HL-60/S4 (cell line): ENCODE measurements around the gene PCLO.

Source experiments
- in situ Hi-C: fragments of 300-500 bp; cut with MboI; formaldehyde crosslinking; loops from 2 replicates; pipeline ENCODE4 v1.14.3; 2022; ENCODE audit warnings: low sequenced_read_pairs

PCLO gene, protein sequence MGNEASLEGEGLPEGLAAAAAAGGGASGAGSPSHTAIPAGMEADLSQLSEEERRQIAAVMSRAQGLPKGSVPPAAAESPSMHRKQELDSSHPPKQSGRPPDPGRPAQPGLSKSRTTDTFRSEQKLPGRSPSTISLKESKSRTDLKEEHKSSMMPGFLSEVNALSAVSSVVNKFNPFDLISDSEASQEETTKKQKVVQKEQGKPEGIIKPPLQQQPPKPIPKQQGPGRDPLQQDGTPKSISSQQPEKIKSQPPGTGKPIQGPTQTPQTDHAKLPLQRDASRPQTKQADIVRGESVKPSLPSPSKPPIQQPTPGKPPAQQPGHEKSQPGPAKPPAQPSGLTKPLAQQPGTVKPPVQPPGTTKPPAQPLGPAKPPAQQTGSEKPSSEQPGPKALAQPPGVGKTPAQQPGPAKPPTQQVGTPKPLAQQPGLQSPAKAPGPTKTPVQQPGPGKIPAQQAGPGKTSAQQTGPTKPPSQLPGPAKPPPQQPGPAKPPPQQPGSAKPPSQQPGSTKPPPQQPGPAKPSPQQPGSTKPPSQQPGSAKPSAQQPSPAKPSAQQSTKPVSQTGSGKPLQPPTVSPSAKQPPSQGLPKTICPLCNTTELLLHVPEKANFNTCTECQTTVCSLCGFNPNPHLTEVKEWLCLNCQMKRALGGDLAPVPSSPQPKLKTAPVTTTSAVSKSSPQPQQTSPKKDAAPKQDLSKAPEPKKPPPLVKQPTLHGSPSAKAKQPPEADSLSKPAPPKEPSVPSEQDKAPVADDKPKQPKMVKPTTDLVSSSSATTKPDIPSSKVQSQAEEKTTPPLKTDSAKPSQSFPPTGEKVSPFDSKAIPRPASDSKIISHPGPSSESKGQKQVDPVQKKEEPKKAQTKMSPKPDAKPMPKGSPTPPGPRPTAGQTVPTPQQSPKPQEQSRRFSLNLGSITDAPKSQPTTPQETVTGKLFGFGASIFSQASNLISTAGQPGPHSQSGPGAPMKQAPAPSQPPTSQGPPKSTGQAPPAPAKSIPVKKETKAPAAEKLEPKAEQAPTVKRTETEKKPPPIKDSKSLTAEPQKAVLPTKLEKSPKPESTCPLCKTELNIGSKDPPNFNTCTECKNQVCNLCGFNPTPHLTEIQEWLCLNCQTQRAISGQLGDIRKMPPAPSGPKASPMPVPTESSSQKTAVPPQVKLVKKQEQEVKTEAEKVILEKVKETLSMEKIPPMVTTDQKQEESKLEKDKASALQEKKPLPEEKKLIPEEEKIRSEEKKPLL (N-terminal part only)

GRCh38 chr7:83162402-83163256, at the start of gene PCLO:
TSS of gene PCLO (minus strand) at chr7:83162884. CDS start at chr7:83162592, 292 bp downstream.
- in situ Hi-C loops, result no loop called here

- in situ Hi-C loops, result no loop called here
These were observed 49.0 kb upstream of the PCLO start for GRCh38 chr7:83211685-83212084.

- in situ Hi-C loops, result no loop called here
These were observed 47.8 kb upstream of the PCLO start for GRCh38 chr7:83210479-83210878.

GRCh38 chr7:83204715-83205114, 42.0 kb upstream of the PCLO start:
- in situ Hi-C loops, result no loop called here

DNA sequence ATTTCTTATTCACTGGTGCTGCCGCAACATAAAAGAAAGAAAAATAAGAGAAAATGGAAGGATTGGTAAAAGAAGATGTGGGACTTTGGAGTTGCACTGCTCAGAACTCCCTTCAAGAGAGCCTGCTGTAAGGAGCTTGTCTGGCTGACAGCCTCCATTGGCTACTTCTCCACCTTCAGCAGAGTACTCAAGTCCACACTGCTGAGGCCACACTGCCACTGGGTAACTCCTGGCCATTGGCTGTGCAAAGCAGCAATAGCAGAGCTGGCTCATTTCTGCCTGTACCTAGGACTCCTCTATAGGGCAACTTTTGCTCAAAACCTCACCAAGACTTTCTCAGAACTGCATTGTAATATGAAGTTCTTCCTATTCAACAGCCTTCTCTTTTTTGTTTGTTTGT, 38.7 kb upstream of the PCLO start:
- in situ Hi-C loops, result no loop called here

- in situ Hi-C loops, result no loop called here
These were observed 28.1 kb upstream of the PCLO start for GRCh38 chr7:83190659-83191389.

- in situ Hi-C loops, result no loop called here
These were observed 16.1 kb upstream of the PCLO start for GRCh38 chr7:83178796-83179195.

DNA sequence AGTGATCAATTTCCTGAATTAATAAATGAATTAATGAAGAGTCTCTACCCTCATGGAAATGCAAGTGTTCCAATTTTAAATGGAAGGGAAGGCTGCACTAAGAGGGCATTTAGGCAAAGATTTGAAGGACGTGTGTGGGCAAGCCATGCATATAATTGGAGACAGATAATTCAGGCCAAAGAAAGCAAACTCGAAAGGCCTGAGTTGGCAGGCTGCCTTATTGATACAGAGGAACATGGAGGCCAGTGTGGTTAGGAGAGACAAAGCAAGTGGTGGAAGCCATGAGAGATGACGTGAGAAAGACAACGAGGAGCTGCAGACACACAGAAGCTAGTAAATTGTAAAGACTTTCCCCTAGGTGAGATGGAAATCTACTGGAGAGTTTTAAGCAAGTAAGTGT, 15.4 kb upstream of the PCLO start:
- in situ Hi-C loops, result no loop called here

DNA sequence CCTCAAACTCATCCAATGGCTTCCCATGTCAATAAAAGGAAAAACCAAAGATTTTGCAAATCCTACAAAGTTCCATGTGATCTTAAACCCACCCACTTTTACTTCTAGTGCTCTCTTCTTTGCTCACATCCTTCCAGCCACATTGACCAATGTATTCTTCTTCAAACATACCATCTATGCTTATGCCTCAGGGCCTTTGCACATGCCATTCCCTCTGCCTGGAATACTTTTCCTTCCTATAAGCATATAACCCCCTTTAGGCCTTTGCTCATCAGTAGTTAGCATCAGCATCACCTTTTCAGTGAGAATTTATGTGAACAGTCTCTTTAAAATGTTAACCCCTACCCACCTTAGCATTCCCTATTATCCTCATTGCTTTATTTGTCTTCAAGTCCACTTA, 11.0 kb upstream of the PCLO start:
- in situ Hi-C loops, result no loop called here

GRCh38 chr7:83166781-83167180, 4.1 kb upstream of the PCLO start:
- in situ Hi-C loops, result no loop called here

DNA sequence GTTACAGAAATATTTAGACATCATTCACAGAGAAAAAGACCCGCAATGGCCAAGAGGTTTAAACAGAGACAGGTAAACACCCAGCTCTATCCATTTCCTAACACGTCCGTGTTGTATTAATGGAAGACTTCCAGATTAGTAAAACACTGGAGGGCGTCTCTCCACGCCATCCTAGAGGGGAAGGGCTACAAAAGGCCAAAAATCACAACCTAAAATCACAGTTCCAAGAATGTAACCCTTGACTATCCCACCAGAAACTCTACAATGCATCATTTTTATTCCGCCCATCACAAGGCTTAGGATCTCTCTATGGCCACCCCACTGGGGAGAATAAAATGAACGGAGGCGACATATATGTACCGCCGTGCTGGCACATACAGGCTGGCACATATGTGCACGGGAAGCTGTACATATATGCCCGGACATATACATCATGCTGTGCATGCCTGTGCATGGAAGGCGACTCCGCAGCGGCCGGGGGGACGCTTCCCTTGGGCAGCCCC, 734 bp downstream of the PCLO start:
- in situ Hi-C loops, result no loop called here

DNA sequence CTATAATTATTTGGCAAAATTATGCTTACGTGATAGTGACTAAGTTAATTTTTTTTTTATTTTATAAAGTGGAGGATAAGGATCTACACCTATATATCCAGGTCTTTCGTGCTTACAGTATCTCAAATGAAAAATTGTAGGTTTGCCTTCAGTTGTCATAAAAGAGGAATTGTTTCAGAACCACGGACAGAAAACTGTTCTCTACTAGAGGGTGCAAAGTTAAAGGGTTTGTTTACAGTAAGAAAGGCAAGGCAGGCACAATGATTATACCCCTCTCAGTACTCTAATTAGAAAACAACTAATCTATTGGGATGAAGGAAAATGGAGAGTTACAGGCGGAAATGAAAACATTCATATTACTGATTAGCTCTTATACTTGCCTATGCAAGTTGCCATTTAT, 1.5 kb downstream of the PCLO start:
- in situ Hi-C loops, result no loop called here

- in situ Hi-C loops, result no loop called here
These were observed 3.0 kb downstream of the PCLO start for GRCh38 chr7:83159731-83160130.

GRCh38 chr7:83156006-83156405, 6.7 kb downstream of the PCLO start:
- in situ Hi-C loops, result no loop called here

GRCh38 chr7:83155407-83155806, 7.3 kb downstream of the PCLO start:
- in situ Hi-C loops, result no loop called here

- in situ Hi-C loops, result no loop called here
These were observed 9.3 kb downstream of the PCLO start for GRCh38 chr7:83153419-83153818.

DNA sequence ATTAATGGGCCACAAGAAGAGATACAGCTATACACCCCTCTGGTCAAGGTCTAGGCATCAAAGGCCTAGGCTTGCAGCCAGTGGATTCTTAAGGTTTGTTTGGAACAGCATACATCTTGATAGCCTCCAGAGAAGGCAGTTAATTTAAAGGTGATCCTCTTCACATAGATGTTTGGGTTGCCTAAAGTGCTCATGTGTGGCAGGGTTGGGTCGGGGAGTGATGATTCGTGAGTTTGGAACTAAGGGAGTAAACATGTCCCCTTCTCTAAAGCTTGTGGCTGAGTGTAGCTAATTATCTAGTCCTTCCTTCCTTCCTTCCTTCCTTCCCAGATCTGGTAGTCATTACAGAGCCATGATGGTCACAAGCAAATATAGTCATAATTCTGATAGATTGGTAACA, 12.4 kb downstream of the PCLO start:
- in situ Hi-C loops, result no loop called here

- in situ Hi-C loops, result no loop called here
These were observed 13.2 kb downstream of the PCLO start for GRCh38 chr7:83149466-83149865.

DNA sequence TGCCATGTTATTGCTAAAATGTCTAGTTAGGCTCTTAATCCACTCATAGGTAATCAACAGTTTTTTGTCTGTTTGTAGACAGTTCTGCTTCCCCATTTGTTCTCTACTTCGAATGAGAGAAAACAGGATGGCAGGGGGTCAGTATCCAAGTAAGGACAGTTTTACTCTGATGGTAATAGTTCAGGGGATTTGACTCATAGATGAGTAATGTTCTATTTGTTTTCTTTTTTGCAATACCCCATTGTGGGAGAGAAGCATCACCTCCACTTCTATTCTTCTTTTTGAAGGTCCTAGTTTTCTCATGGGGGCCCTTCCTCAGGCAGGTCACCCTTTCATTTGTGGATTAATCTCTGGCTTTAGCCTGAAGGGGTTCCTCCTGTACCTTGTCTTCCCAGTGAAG, 13.9 kb downstream of the PCLO start:
- in situ Hi-C loops, result no loop called here

DNA sequence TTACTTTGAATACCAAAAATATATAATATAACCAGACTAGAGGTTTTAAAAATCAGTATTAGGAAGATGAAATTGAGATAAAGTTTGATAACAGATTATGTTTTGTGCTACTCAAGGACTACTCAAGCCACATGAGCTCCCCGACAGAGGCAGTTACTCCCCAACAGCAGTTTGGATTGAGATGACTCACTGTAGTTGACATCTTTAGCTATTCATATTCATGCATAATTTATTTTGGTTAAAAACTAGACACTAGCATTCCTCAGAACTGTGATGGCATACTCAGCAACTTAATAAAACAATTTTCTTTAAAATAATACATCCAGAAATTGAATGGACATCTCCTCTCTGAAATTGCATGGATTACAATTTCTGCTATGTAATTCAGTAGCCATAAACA, 19.6 kb downstream of the PCLO start:
- in situ Hi-C loops, result no loop called here
